Upper lobe of right lung (tissue), 1 donor: ENCODE results near the gene USP31. TPM values are rescaled to one million over a fixed set of nuclear protein-coding genes. Genes with fewer than 3 reads are reported as not detected.

Experiments used
- ATAC-seq: fragments of 200-7000 bp; cut with Tn5 transposase; one replicate; pipeline ENCODE4 v1.9.1; 2020; ENCODE audit warnings: mild to moderate bottlenecking, moderate library complexity
- DNase-seq: peaks from one replicate; pipeline ENCODE4 v3.0.0-alpha.2; 2020
- H3K27ac ChIP-seq: fragments of 200-600 bp; one replicate; pipeline ENCODE4 v1.8.0; 2022
- H3K27me3 ChIP-seq: fragments of 200-600 bp; one replicate; pipeline ENCODE4 v1.8.0; 2022; ENCODE audit warnings: mild to moderate bottlenecking
- H3K36me3 ChIP-seq: fragments of 200-600 bp; one replicate; pipeline ENCODE4 v1.8.0; 2022
- H3K4me1 ChIP-seq: fragments of 200-600 bp; one replicate; pipeline ENCODE4 v1.8.0; 2022
- H3K4me3 ChIP-seq: fragments of 200-600 bp; one replicate; pipeline ENCODE4 v1.8.0; 2022; ENCODE audit warnings: mild to moderate bottlenecking
- H3K9me3 ChIP-seq: fragments of 200-600 bp; one replicate; pipeline ENCODE4 v1.8.0; 2022
- intact Hi-C: fragments of 100-400 bp; cut with DNase I; formaldehyde crosslinking; loops from one replicate; pipeline ENCODE4 v1.11.0; 2022
- total RNA-seq: library from RNA; stranded (reverse); fragmentation: NEBNext Ultra II Directional; extraction: Animal tissue kit (Norgen Biotek cat#: 25700); gene quantifications from one replicate; pipeline ENCODE4 v1.2.1, GENCODE V29; 2021
- TF ChIP-seq, protein P1 (sequence below): fragments of 200-600 bp; IDR thresholded peaks from one replicate; pipeline ENCODE4 v1.8.0; 2022; ENCODE audit warnings: antibody characterized with exemption
- donor health status: DM: no; HTN: yes; CAD: no; lungs with severe emphysema.

The USP31 gene
- total RNA-seq, 1 donor from 2014 or later: 15.9 TPM

DNA sequence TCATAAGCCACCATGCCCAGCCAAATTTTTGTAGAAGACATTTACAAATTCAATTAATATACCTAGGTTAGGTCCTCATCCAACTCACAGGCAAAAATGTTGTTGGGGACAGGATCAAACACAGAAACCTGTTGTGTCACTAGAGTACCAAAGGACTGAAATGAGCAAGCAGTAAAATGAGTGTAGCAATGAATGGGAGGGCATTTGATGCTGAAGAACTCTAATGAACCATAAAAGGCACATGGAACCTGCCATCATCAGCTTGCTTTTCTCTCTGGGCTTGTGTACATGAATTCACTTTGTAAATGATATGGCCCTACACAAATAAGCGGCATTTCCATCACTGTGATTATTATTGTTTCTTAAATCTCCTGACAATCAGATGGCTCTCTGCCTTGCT lies 17.8 kb downstream of the USP31 start:
- ATAC-seq (no peak), DNase-seq (no peak)
- intact Hi-C loops: no loop called here
- peaks cover 5% of the 10 kb centered on the region for H3K9me3 ChIP-seq
- peaks cover 19% of the 10 kb centered on the region for H3K4me1 ChIP-seq
- no peak overlapping the region for H3K4me3 ChIP-seq
- H3K27me3 ChIP-seq: no peaks in the 10 kb centered on the region
- H3K36me3 ChIP-seq: no peaks in the 10 kb centered on the region
- TF ChIP-seq, protein P1, sequence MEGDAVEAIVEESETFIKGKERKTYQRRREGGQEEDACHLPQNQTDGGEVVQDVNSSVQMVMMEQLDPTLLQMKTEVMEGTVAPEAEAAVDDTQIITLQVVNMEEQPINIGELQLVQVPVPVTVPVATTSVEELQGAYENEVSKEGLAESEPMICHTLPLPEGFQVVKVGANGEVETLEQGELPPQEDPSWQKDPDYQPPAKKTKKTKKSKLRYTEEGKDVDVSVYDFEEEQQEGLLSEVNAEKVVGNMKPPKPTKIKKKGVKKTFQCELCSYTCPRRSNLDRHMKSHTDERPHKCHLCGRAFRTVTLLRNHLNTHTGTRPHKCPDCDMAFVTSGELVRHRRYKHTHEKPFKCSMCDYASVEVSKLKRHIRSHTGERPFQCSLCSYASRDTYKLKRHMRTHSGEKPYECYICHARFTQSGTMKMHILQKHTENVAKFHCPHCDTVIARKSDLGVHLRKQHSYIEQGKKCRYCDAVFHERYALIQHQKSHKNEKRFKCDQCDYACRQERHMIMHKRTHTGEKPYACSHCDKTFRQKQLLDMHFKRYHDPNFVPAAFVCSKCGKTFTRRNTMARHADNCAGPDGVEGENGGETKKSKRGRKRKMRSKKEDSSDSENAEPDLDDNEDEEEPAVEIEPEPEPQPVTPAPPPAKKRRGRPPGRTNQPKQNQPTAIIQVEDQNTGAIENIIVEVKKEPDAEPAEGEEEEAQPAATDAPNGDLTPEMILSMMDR: no peak
- H3K27ac ChIP-seq: peak overlapping the region; percentile 32

DNA sequence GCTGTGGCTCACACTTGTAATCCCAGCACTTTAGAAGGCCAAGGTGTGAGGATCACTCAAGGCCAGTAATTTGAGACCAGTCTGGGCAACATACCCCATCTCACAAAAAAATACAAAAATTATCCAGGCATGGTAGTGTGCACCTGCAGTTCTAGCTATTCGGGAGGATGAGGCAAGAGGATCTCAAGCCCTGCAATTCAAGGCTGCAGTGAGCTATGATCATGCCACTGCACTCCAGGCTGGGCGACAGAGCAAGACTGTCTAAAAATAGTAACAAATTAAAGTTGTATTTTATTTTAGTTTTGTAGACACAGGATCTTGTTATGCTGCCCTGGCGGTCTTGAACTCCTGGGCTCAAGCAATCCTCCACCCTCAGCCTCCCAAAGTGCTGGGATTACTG lies 18.2 kb downstream of the USP31 start:
- intact Hi-C loops: no loop called here
- no peak for ATAC-seq
- no peak overlapping the region for H3K4me3 ChIP-seq
- H3K9me3 ChIP-seq: peaks cover 5% of the 10 kb centered on the region
- no peaks in the 10 kb centered on the region for H3K36me3 ChIP-seq
- peak overlapping the region; percentile 32 for H3K27ac ChIP-seq
- no peaks in the 10 kb centered on the region for H3K27me3 ChIP-seq
- H3K4me1 ChIP-seq: peaks cover 19% of the 10 kb centered on the region
- TF ChIP-seq, protein P1: no peak
- no peak for DNase-seq

DNA sequence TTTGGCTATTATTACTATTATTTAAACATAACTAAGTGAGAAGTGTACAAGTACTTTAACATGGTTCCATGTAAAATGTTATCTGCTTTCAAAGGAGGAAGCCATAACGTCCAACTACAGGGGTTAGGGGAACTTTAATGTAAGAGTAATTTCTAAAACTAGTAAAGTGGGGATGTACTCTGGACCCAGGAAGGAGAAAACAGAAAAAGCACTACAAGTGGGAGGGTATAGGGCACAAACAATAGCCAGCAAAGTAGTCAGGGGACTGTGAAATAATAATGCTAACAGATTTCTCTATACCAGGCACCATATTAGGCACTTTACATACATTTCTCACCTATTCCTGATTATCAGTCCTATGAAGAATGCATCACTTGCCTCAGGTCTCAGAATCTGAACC lies 19.6 kb downstream of the USP31 start:
- Histone ChIP-seq H3K9me3 (no peaks in the 10 kb centered on the region), H3K36me3 (no peaks in the 10 kb centered on the region), H3K27ac (no peak overlapping the region), H3K4me1 (peaks cover 32% of the 10 kb centered on the region), H3K27me3 (no peaks in the 10 kb centered on the region), H3K4me3 (no peak overlapping the region)
- no peak for ATAC-seq
- TF ChIP-seq, protein P1: no peak
- DNase-seq: no peak
- intact Hi-C loops: no loop called here

DNA sequence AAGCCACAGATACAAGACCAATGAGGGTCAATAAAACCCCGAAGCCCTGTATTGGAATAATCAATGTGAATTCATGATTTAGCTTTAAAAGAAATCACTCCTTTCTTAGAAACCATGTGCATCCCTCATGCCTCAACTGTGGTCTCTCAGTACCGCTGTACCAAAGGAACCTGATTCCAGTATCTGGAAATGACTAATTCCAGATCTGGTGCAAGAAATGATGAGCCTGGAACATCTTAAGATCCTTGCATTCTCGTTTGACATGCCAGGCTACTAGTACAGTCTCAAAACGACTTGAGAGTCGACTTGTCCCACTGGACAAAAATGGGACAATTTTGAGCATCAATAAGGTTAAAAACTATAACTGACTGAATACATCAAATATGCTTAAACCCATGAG lies 21.2 kb downstream of the USP31 start:
- Histone ChIP-seq H3K27me3 (no peaks in the 10 kb centered on the region), H3K4me3 (no peak overlapping the region), H3K36me3 (no peaks in the 10 kb centered on the region), H3K27ac (no peak overlapping the region), H3K4me1 (peaks cover 21% of the 10 kb centered on the region), H3K9me3 (no peaks in the 10 kb centered on the region)
- no peak for DNase-seq
- intact Hi-C loops: no loop called here
- ATAC-seq: no peak
- TF ChIP-seq, protein P1: no peak

DNA sequence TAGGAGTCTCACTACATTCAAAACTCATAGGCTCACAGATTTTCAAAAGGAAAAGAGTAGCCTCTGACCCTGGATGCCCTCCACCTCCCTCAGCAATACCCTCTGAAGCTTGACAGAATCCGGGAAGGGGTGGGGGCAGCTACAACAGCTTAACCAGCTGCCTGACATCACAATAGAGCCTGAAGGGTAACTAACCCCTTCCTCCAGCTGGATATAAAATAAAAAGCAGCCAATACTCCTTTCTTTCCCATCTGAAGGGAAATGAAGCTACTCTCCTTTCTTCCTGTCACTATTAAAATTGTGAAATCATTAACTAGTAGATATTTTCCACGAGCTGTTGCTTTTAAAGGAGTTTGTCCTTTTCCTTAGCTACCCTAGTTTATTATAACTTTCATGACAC lies 24.0 kb downstream of the USP31 start:
- DNase-seq (no peak), ATAC-seq (no peak)
- intact Hi-C loops: no loop called here
- Histone ChIP-seq H3K4me1 (peaks cover 16% of the 10 kb centered on the region), H3K4me3 (no peak overlapping the region), H3K9me3 (no peaks in the 10 kb centered on the region), H3K27ac (no peak overlapping the region), H3K36me3 (no peaks in the 10 kb centered on the region), H3K27me3 (no peaks in the 10 kb centered on the region)
- TF ChIP-seq, protein P1: no peak

DNA sequence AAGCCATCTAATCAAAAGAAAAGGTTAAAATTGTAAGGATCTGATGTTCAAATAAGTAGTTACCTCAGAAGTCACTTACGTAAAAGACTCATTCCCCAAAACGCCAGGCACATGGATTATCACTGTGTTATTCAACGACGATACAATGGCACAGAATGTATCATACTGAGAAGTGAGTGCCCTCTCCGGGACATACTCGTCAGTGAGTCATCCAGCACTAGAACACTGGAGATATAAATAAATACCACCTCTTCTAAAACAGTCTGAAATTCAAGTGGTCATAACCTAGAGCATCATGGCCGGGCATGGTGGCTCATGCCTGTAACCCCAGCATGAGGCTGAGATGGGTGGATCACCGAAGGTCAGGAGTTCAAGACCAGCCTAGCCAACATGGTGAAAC lies 24.9 kb downstream of the USP31 start:
- ATAC-seq (peak; percentile 37), DNase-seq (no peak)
- no peaks in the 10 kb centered on the region for H3K36me3 ChIP-seq
- intact Hi-C loops: no loop called here
- H3K4me3 ChIP-seq: no peak overlapping the region
- H3K27me3 ChIP-seq: no peaks in the 10 kb centered on the region
- no peak overlapping the region for H3K27ac ChIP-seq
- TF ChIP-seq, protein P1: no peak
- H3K9me3 ChIP-seq: no peaks in the 10 kb centered on the region
- peaks cover 16% of the 10 kb centered on the region for H3K4me1 ChIP-seq
